HPDE6-E6E7 (cell line): ENCODE measurements around the gene NEK11.
"Not testable (repeated sequence)": the region's sequence is repeated elsewhere in the genome, so short reads cannot be mapped to it uniquely, and the experiment has no call there.

Experiments used
- DNase-seq: peaks from one replicate; pipeline ENCODE4 v3.0.0; 2011; ENCODE audit warnings: missing footprints; ENCODE audit errors: extremely low spot score

NEK11 gene

GRCh38 chr3:131042271-131042985, 15.8 kb downstream of the NEK11 start:
- not testable (repeated sequence) for DNase-seq

- DNase-seq = no peak
Observed at GRCh38 chr3:131047582-131047981, 20.9 kb downstream of the NEK11 start.

- DNase-seq = no peak
Observed at GRCh38 chr3:131048030-131048429, 21.4 kb downstream of the NEK11 start.

- no peak for DNase-seq
Observed at GRCh38 chr3:131050001-131050400, 23.3 kb downstream of the NEK11 start.

GRCh38 chr3:131053043-131053859, 26.6 kb downstream of the NEK11 start:
- no peak for DNase-seq

GRCh38 chr3:131067983-131068382, 41.3 kb downstream of the NEK11 start:
- no peak for DNase-seq

GRCh38 chr3:131072099-131072559, 45.5 kb downstream of the NEK11 start:
- DNase-seq = no peak

GRCh38 chr3:131072845-131073244, 46.2 kb downstream of the NEK11 start:
- DNase-seq = no peak

- DNase-seq = no peak
Observed at GRCh38 chr3:131075632-131076328, 49.1 kb downstream of the NEK11 start.

- no peak for DNase-seq
Observed at GRCh38 chr3:131077904-131078303, 51.2 kb downstream of the NEK11 start.

- DNase-seq = no peak
Observed at GRCh38 chr3:131079086-131079485, 52.4 kb downstream of the NEK11 start.

GRCh38 chr3:131081224-131081623, 54.5 kb downstream of the NEK11 start:
- DNase-seq = no peak

- no peak for DNase-seq
Observed at GRCh38 chr3:131082246-131082645, 55.6 kb downstream of the NEK11 start.

- DNase-seq = no peak
Observed at GRCh38 chr3:131082871-131083863, 56.5 kb downstream of the NEK11 start.

GRCh38 chr3:131091768-131092167, 65.1 kb downstream of the NEK11 start:
- no peak for DNase-seq

GRCh38 chr3:131107637-131108433, 81.2 kb downstream of the NEK11 start:
- DNase-seq = no peak

- DNase-seq = no peak
Observed at GRCh38 chr3:131109156-131109555, 82.5 kb downstream of the NEK11 start.

- DNase-seq = no peak
Observed at GRCh38 chr3:131110087-131110486, 83.4 kb downstream of the NEK11 start.

- no peak for DNase-seq
Observed at GRCh38 chr3:131114256-131114655, 87.6 kb downstream of the NEK11 start.

GRCh38 chr3:131125684-131126083, 99.0 kb downstream of the NEK11 start:
- DNase-seq = no peak
